ENCODE results near the gene TESK2.

Gene TESK2

GRCh38 chr1:45299296-45299695, 191.7 kb downstream of the TESK2 start:
- no peak for DNase-seq

DNA sequence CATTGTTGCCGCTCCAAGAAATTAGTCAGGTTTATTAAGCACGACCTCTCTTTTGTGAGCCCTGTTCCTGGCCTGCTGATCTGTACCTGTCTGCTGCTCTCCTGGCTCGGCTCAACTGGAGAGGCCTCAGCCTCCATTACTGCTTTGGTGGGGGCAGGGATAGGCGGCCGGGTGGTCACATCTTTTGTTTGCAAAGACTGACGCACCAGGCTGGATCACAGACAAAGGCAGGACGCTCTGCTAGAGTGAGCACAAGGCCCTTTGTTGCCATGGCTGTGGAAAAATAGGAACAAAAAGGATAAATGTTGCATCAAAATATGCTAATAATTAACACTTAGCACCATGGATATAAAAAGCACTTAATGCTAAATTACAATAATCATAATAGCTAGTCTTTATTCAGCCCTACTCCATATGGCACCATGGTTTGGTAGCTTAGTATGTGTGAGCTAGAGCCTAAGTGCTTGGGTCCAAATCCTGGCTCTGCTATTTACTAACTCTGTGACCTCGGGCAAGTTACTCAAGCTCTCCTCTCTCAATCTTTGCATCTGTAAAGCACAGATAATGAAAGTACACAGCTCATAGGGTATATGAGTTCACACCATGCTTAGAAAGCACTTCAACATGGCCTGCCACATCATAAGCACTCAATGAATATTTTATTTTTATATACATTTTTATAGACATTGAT, 193.2 kb downstream of the TESK2 start:
- DNase-seq = no peak

All from effector CD4-positive, alpha-beta T cell (primary cell).